HepG2 (cell line): ENCODE results near the gene TMEM150C. TPM values are rescaled to one million over a fixed set of nuclear protein-coding genes. Genes with fewer than 3 reads are reported as not detected.

ENCODE experiments used
- ATAC-seq: fragments of 200-7000 bp; cut with Tn5 transposase; 3 replicates; pipeline ENCODE4 v1.9.1; 2020; ENCODE audit warnings: mild to moderate bottlenecking, moderate library complexity
- BruUV-seq: library from RNA; stranded (reverse); fragments of 400-500 nt; replicated peaks from 2 replicates; lab custom pipeline; 2021; lab: Mats Ljungman, UMichigan
- CTCF ChIA-PET: fragments of 300-600 bp; formaldehyde crosslinking; extraction: SDS; loops from one replicate; lab custom pipeline; 2021; ENCODE audit warnings: low total read pairs, inconsistent platforms, low intra/inter-chr PET ratio; lab: Yijun Ruan, JAX
- POLR2A ChIA-PET: fragments of 350-600 bp; sonication (Branson Sonifier 250); formaldehyde crosslinking; loops from one replicate; lab custom pipeline; 2020; ENCODE audit warnings: antibody characterized with exemption, inconsistent platforms; lab: Yijun Ruan, JAX
- DNase-seq: peaks from one replicate; pipeline ENCODE4 v3.0.0-alpha.2; 2015; ENCODE audit warnings: low spot score
- FAIRE-seq: peaks from 3 replicates; lab custom pipeline; 2011; peaks lifted over from hg19 to GRCh38; lab: Jason Lieb, UNC
- H2AFZ ChIP-seq: one replicate; pipeline ENCODE4 v1.6.1; 2011; ENCODE audit warnings: low read length, inconsistent platforms
- H3K27ac ChIP-seq: fragments of 300-600 bp; 3 replicates; pipeline ENCODE4 v1.8.0; 2011; ENCODE audit warnings: mixed run types, mild to moderate bottlenecking, mixed read lengths, low read length, inconsistent platforms; ENCODE audit not compliant: insufficient read depth; ENCODE audit errors: extremely low read length
- H3K27me3 ChIP-seq, 2 experiments: fragments of 200-600 bp in 1 of 2; 2 replicates in 1 of 2; 3 replicates in 1 of 2; pipeline versions ENCODE4 v1.6.0 to v1.8.0; 2011; ENCODE audit warnings: low read length in 2 of 2, mild to moderate bottlenecking in 2 of 2, moderate library complexity in 2 of 2, inconsistent platforms in 1 of 2; ENCODE audit not compliant: insufficient read depth in 2 of 2, control insufficient read depth in 1 of 2
- H3K36me3 ChIP-seq, 2 experiments: fragments of 200-600 bp in 1 of 2; replicated peaks in 1 of 2; 2 replicates in 1 of 2; 3 replicates in 1 of 2; pipeline versions ENCODE4 v1.5.1 to v1.8.0; 2011; ENCODE audit warnings: low read length in 2 of 2, inconsistent platforms in 1 of 2; ENCODE audit not compliant: insufficient read depth in 2 of 2, control insufficient read depth in 1 of 2
- H3K4me1 ChIP-seq: 2 replicates; pipeline ENCODE4 v1.5.1; 2012; ENCODE audit warnings: low read length, inconsistent platforms; ENCODE audit not compliant: insufficient read depth
- H3K4me2 ChIP-seq: 2 replicates; pipeline ENCODE4 v1.6.0; 2011; ENCODE audit warnings: low read depth, low read length, inconsistent platforms
- H3K4me3 ChIP-seq, 3 experiments: fragments of 200-600 bp in 1 of 3; sonication (generic), shearing (Covaris generic) in 1 of 3; replicated peaks in 1 of 3; 2 replicates each; pipeline ENCODE4 v1.5.1; 2011 to 2016; ENCODE audit warnings: low read length in 3 of 3, inconsistent platforms in 2 of 3, low read depth in 2 of 3, mild to moderate bottlenecking in 2 of 3, control low read depth in 1 of 3, mixed read lengths in 1 of 3; ENCODE audit not compliant: insufficient read depth in 1 of 3
- H3K79me2 ChIP-seq: one replicate; pipeline ENCODE4 v1.6.1; 2011; ENCODE audit warnings: low read length, inconsistent platforms; ENCODE audit not compliant: insufficient read depth
- H3K9ac ChIP-seq: 2 replicates; pipeline ENCODE4 v1.6.0; 2011; ENCODE audit warnings: mild to moderate bottlenecking, low read depth, low read length, inconsistent platforms; ENCODE audit not compliant: insufficient read depth
- H3K9me3 ChIP-seq: 2 replicates; pipeline ENCODE4 v1.5.1; 2012; ENCODE audit warnings: mild to moderate bottlenecking, low read length
- H4K20me1 ChIP-seq: 2 replicates; pipeline ENCODE4 v1.6.0; 2011; ENCODE audit warnings: inconsistent platforms, mild to moderate bottlenecking, low read length, moderate library complexity; ENCODE audit not compliant: insufficient read depth
- CCAR2 ChIP-seq: fragments of 200-400 bp; formaldehyde crosslinking; optimal IDR thresholded peaks from 2 replicates; pipeline ENCODE3; 2018; ENCODE audit warnings: low read depth, mild to moderate bottlenecking, low read length, moderate library complexity
- FIP1L1 ChIP-seq: fragments of 200-400 bp; formaldehyde crosslinking; IDR thresholded peaks from 2 replicates; pipeline ENCODE4 v1.6.1; 2018; ENCODE audit warnings: low read depth, mild to moderate bottlenecking, low read length, moderate library complexity, borderline replicate concordance; ENCODE audit not compliant: insufficient read depth
- ZNF282 ChIP-seq: fragments of 450-650 bp; IDR thresholded peaks from 2 replicates; pipeline ENCODE4 v1.6.1; 2018; ENCODE audit not compliant: partially characterized antibody
- WGBS: methylation state at CpG from one replicate; pipeline ENCODE4 v1.1.6; 2017; ENCODE audit warnings: low lambda C conversion rate; 5-methylcytosine and 5-hydroxymethylcytosine counted together
- in situ Hi-C: cut with HindIII; loops from 2 replicates; pipeline ENCODE4 v1.10.0; 2017; ENCODE audit warnings: low pct_unique_long_range_greater_than_20kb; ENCODE audit not compliant: extremely low pct_ligation_motif_present
- intact Hi-C: fragments of 100-400 bp; cut with micrococcal nuclease; formaldehyde crosslinking; loops from one replicate; pipeline ENCODE4 v1.10.0; 2022; ENCODE audit not compliant: unreplicated experiment
- polyA plus RNA-seq, 8 experiments: library from polyadenylated mRNA; depleted of rRNA in 3 of 8; stranded (reverse) in 7 of 8; unstranded in 1 of 8; fragments of >200 nt; fragmentation: Illumina TruSeq in 4 of 8; extraction: Trizol in 4 of 8; gene quantifications; 2 replicates each; pipeline versions ENCODE4 v1.2.1 to v1.2.3, GENCODE V29; 2011 to 2016; ENCODE audit warnings: low read depth in 4 of 8, missing spikeins in 1 of 8, mixed read lengths in 1 of 8; ENCODE audit not compliant: insufficient read depth in 1 of 8
- total RNA-seq, 5 experiments: library from RNA; depleted of rRNA; stranded (reverse); fragments of >200 nt; fragmentation: Illumina TruSeq; extraction: Trizol; gene quantifications; 2 replicates each; pipeline ENCODE4 v1.2.3, GENCODE V29; 2016; ENCODE audit warnings: low read depth in 1 of 5
- TF ChIP-seq, protein P1 (sequence below): sonication (generic); formaldehyde crosslinking; IDR thresholded peaks from 2 replicates; pipeline ENCODE4 v1.8.0; 2022; ENCODE audit warnings: missing genetic modification reagents, low read depth, mild to moderate bottlenecking, borderline replicate concordance
- TF ChIP-seq, protein P2 (sequence below): IDR thresholded peaks from 2 replicates; pipeline ENCODE4 v1.6.1; 2016; ENCODE audit warnings: missing compliant biosample characterization, missing genetic modification reagents, borderline replicate concordance
- TF ChIP-seq, protein P3 (sequence below): IDR thresholded peaks from 2 replicates; pipeline ENCODE4 v1.6.1; 2016

TMEM150C gene
- total and polyA plus RNA-seq, 2 of the 13 experiments (the other 11 are each of a cell fraction or from before 2014, with no cell fraction given), result 0.33 to 0.42 TPM

DNA sequence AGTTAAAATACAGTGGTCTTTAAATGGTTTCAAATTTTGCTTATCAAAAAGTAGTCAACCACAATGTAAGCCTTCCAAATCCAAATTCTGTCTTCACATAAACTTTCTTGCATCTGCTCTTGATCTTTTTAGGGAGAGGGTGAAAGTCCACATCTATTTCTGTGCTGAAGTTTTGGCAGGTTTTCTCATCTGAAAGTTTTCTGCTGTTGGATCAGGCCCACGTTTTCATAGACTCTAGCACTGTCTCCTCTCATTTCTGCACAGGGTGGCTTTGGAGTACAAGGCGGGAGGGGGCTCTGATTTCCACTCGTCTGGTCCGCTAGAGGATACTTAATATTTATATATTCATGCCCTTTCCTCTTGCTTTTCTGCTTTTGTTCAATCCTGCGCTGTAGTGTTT is 18.1 kb upstream of the TMEM150C start:
- H2AFZ ChIP-seq, result no peak overlapping the region
- in situ Hi-C loops, result no loop called here
- H3K9ac ChIP-seq, result no peak overlapping the region
- peaks cover 0 to 2% of the 10 kb centered on the region in 2 experiments; a peak in 1 of 5 replicates for H3K27me3 ChIP-seq
- FAIRE-seq (no peak), DNase-seq (no peak), ATAC-seq (no peak)
- H3K36me3 ChIP-seq, result no peaks in the 10 kb centered on the region
- H3K4me3 ChIP-seq, result no peak overlapping the region
- CTCF ChIA-PET, result no interaction called here
- no peaks in the 10 kb centered on the region for H3K79me2 ChIP-seq
- POLR2A ChIA-PET, result no interaction called here
- H3K27ac ChIP-seq, result no peak overlapping the region
- 60% methylated on average over 5 of the region's 5 CpGs for WGBS
- H3K4me1 ChIP-seq, result peaks cover 21% of the 10 kb centered on the region
- intact Hi-C loops, result loop anchor here (5.0 kb wide), 1 partner anchor 118 kb away; no protein-coding TSS in a partner anchor
- H3K9me3 ChIP-seq, result no peaks in the 10 kb centered on the region
- H4K20me1 ChIP-seq, result no peaks in the 10 kb centered on the region
- no TSS peak for BruUV-seq
- TF ChIP-seq CCAR2 (no peak), ZNF282 (no peak), FIP1L1 (no peak)
- TF ChIP-seq, protein P1, sequence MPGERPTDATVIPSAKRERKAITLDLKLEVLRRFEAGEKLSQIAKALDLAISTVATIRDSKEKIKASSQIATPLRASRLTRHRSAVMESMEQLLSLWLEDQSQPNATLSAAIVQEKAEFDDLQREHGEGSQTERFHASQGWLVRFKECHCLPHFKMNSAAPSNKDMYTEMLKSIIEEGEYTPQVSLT (CRISPR knock-in tag), result no peak
- TF ChIP-seq, protein P2, sequence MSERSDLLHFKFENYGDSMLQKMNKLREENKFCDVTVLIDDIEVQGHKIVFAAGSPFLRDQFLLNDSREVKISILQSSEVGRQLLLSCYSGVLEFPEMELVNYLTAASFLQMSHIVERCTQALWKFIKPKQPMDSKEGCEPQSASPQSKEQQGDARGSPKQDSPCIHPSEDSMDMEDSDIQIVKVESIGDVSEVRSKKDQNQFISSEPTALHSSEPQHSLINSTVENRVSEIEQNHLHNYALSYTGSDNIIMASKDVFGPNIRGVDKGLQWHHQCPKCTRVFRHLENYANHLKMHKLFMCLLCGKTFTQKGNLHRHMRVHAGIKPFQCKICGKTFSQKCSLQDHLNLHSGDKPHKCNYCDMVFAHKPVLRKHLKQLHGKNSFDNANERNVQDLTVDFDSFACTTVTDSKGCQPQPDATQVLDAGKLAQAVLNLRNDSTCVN (CRISPR knock-in tag), result no peak
- TF ChIP-seq, protein P3, sequence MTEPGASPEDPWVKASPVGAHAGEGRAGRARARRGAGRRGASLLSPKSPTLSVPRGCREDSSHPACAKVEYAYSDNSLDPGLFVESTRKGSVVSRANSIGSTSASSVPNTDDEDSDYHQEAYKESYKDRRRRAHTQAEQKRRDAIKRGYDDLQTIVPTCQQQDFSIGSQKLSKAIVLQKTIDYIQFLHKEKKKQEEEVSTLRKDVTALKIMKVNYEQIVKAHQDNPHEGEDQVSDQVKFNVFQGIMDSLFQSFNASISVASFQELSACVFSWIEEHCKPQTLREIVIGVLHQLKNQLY (CRISPR knock-in tag), result no peak
- no peak overlapping the region for H3K4me2 ChIP-seq
